K562 (cell line): ENCODE measurements around the gene C4BPB. TPM values are rescaled to one million over a fixed set of nuclear protein-coding genes. Genes with fewer than 3 reads are reported as not detected.

ENCODE experiments used
- BACH1 ChIP-seq: fragments of 200-800 bp; sonication (Bioruptor generic); IDR thresholded peaks from 2 replicates; pipeline ENCODE4 v1.6.1; 2016; ENCODE audit warnings: missing genetic modification characterization, missing compliant biosample characterization
- CREM ChIP-seq: IDR thresholded peaks from 2 replicates; pipeline ENCODE4 v1.6.1; 2014; ENCODE audit warnings: antibody characterized with exemption, low read depth
- CXXC5 ChIP-seq: fragments of 250-450 bp; sonication (Bioruptor Pico); IDR thresholded peaks from 2 replicates; pipeline ENCODE4 v1.8.0; 2022; ENCODE audit warnings: inconsistent platforms, mild to moderate bottlenecking, moderate library complexity
- HDAC8 ChIP-seq: fragments of 450-650 bp; IDR thresholded peaks from 2 replicates; pipeline ENCODE4 v1.6.1; 2016; ENCODE audit warnings: mild to moderate bottlenecking, missing genetic modification characterization, moderate library complexity, missing compliant biosample characterization
- MTA1 ChIP-seq: fragments of 450-650 bp; IDR thresholded peaks from 2 replicates; pipeline ENCODE4 v1.6.1; 2017; ENCODE audit warnings: borderline replicate concordance
- NR4A1 ChIP-seq, 2 experiments: fragments of 250-450 bp in 1 of 2; fragments of 450-650 bp in 1 of 2; sonication (Bioruptor Pico) in 1 of 2; IDR thresholded peaks; 2 replicates each; pipeline versions ENCODE4 v1.4.0 to v1.6.1; 2016 to 2020; ENCODE audit warnings: mild to moderate bottlenecking in 2 of 2, missing compliant biosample characterization in 1 of 2, missing genetic modification characterization in 1 of 2, moderate library complexity in 1 of 2
- PHF20 ChIP-seq: fragments of 450-650 bp; IDR thresholded peaks from 2 replicates; pipeline ENCODE4 v1.6.1; 2018; ENCODE audit not compliant: partially characterized antibody
- RBM25 ChIP-seq: fragments of 200-400 bp; formaldehyde crosslinking; IDR thresholded peaks from 2 replicates; pipeline ENCODE4 v1.6.1; 2018; ENCODE audit warnings: low read length, low read depth, moderate library complexity; ENCODE audit not compliant: severe bottlenecking
- ZNF311 ChIP-seq: fragments of 250-450 bp; sonication (Bioruptor Pico); IDR thresholded peaks from 2 replicates; pipeline ENCODE4 v1.4.0; 2020; ENCODE audit warnings: mild to moderate bottlenecking, moderate library complexity
- ZNF695 ChIP-seq: fragments of 450-650 bp; formaldehyde crosslinking; IDR thresholded peaks from 2 replicates; pipeline ENCODE4 v1.4.0; 2020; ENCODE audit warnings: mild to moderate bottlenecking, moderate library complexity
- polyA plus RNA-seq, 8 experiments: library from polyadenylated mRNA; depleted of rRNA in 4 of 8; stranded (reverse) in 5 of 8; unstranded in 3 of 8; fragments of >200 nt; fragmentation: Nextera tagmentation in 2 of 8; fragmentation: Illumina TruSeq in 1 of 8; extraction: Ambion mirVana in 2 of 8; extraction: Trizol in 1 of 8; gene quantifications; 2 replicates each; pipeline versions ENCODE4 v1.2.1 to v1.2.3, GENCODE V29; 2011 to 2014; ENCODE audit warnings: inconsistent platforms in 1 of 8, missing spikeins in 1 of 8
- total RNA-seq, 7 experiments: library from RNA; depleted of rRNA in 6 of 7; stranded (reverse); fragments of >200 nt in 6 of 7; fragmentation: Illumina TruSeq in 2 of 7; extraction: Trizol in 2 of 7; gene quantifications; 2 replicates each; pipeline versions ENCODE4 v1.2.1 to v1.2.3, GENCODE V29; 2011 to 2021; ENCODE audit warnings: low replicate concordance in 1 of 7
- TF ChIP-seq, protein P1 (sequence below): sonication (generic); formaldehyde crosslinking; IDR thresholded peaks from 2 replicates; pipeline ENCODE4 v1.8.0; 2022; ENCODE audit warnings: mild to moderate bottlenecking, missing genetic modification reagents
- TF ChIP-seq, protein P2 (sequence below): fragments of 450-650 bp; IDR thresholded peaks from 2 replicates; pipeline ENCODE4 v1.6.1; 2014; ENCODE audit warnings: low read depth, mild to moderate bottlenecking, moderate library complexity, borderline replicate concordance
- TF ChIP-seq, protein P3 (sequence below), 2 experiments: fragments of 150-350 bp in 1 of 2; IDR thresholded peaks; 2 replicates each; pipeline ENCODE4 v1.6.1; 2012 to 2016; ENCODE audit warnings: low read depth in 2 of 2, low read length in 2 of 2, mild to moderate bottlenecking in 1 of 2, moderate library complexity in 1 of 2
- TF ChIP-seq, protein P4 (sequence below): sonication (generic); formaldehyde crosslinking; IDR thresholded peaks from 2 replicates; pipeline ENCODE4 v1.8.0; 2022; ENCODE audit warnings: missing genetic modification reagents, mild to moderate bottlenecking, borderline replicate concordance

Gene C4BPB
- total and polyA plus RNA-seq, 9 of the 15 experiments (the other 6 are each of a cell fraction or from before 2014, with no cell fraction given): not detected

DNA sequence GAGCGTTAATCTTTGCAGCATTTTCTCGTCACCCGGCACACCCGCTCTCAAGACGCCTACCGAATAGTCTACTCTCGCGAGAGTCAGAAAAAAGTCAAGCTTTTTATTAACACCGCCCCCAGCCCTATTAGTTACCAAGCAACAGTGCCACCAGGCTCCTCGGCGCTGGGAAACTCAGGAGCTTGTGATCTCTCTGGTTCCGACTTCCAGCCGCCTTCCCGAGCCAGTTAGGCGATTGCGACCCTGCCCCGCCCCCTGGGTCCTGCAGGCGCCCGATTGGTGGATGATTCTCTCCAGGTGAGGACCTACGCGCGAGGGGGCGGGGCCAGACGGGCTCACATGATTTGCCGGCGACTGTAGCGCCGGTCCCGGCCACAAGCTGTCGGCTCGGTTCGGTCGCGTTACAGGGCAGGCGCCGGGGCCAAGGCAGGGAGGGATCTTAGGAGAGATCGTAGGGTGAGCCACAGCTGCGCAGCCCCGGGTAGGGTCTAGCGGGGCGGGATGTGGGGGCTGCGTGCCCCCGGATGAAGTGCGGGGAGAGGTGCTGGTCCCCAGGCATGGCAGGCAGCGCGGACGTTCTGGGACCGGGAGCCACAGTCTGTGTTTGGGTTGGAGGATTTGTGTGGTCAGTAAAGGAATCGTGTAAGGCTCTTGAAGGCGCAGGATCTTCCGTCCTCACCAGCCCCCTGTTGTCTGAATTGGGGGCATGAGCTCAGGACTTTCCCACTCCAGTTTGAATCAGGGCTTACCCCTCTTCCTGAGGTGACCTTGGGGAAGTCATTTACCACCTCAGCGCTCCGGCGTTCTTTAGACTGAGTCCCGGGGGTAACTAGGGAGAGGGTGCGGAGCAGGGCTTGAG, 35.5 kb upstream of the C4BPB start, which contains the start of gene PFKFB2 (continued):
- TF ChIP-seq HDAC8 (peak; percentile 64; the same call in 1 of the 2 replicates), ZNF311 (no peak), ZNF695 (CRISPR knock-in tag) (no peak), BACH1 (tag) (no peak), CREM (peak; percentile 83), MTA1 (0 out of 2 replicates have a peak, but pooled peaks have one; percentile 23), CXXC5 (CRISPR knock-in tag) (peak; percentile 88), RBM25 (peak; percentile 92), PHF20 (peak; percentile 77), NR4A1 (CRISPR knock-in tag; IDR thresholded peaks at IDR 0.05) (peak; percentile 22; the same call in 1 of the 2 replicates), NR4A1 (tag; IDR thresholded peaks at IDR 0.05) (0 out of 2 replicates have a peak, but pooled peaks have one; percentile 25)
- TF ChIP-seq, protein P1, sequence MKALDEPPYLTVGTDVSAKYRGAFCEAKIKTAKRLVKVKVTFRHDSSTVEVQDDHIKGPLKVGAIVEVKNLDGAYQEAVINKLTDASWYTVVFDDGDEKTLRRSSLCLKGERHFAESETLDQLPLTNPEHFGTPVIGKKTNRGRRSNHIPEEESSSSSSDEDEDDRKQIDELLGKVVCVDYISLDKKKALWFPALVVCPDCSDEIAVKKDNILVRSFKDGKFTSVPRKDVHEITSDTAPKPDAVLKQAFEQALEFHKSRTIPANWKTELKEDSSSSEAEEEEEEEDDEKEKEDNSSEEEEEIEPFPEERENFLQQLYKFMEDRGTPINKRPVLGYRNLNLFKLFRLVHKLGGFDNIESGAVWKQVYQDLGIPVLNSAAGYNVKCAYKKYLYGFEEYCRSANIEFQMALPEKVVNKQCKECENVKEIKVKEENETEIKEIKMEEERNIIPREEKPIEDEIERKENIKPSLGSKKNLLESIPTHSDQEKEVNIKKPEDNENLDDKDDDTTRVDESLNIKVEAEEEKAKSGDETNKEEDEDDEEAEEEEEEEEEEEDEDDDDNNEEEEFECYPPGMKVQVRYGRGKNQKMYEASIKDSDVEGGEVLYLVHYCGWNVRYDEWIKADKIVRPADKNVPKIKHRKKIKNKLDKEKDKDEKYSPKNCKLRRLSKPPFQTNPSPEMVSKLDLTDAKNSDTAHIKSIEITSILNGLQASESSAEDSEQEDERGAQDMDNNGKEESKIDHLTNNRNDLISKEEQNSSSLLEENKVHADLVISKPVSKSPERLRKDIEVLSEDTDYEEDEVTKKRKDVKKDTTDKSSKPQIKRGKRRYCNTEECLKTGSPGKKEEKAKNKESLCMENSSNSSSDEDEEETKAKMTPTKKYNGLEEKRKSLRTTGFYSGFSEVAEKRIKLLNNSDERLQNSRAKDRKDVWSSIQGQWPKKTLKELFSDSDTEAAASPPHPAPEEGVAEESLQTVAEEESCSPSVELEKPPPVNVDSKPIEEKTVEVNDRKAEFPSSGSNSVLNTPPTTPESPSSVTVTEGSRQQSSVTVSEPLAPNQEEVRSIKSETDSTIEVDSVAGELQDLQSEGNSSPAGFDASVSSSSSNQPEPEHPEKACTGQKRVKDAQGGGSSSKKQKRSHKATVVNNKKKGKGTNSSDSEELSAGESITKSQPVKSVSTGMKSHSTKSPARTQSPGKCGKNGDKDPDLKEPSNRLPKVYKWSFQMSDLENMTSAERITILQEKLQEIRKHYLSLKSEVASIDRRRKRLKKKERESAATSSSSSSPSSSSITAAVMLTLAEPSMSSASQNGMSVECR (CRISPR knock-in tag): no peak
- TF ChIP-seq, protein P2, sequence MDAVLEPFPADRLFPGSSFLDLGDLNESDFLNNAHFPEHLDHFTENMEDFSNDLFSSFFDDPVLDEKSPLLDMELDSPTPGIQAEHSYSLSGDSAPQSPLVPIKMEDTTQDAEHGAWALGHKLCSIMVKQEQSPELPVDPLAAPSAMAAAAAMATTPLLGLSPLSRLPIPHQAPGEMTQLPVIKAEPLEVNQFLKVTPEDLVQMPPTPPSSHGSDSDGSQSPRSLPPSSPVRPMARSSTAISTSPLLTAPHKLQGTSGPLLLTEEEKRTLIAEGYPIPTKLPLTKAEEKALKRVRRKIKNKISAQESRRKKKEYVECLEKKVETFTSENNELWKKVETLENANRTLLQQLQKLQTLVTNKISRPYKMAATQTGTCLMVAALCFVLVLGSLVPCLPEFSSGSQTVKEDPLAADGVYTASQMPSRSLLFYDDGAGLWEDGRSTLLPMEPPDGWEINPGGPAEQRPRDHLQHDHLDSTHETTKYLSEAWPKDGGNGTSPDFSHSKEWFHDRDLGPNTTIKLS: peak; percentile 91
- TF ChIP-seq, protein P3, sequence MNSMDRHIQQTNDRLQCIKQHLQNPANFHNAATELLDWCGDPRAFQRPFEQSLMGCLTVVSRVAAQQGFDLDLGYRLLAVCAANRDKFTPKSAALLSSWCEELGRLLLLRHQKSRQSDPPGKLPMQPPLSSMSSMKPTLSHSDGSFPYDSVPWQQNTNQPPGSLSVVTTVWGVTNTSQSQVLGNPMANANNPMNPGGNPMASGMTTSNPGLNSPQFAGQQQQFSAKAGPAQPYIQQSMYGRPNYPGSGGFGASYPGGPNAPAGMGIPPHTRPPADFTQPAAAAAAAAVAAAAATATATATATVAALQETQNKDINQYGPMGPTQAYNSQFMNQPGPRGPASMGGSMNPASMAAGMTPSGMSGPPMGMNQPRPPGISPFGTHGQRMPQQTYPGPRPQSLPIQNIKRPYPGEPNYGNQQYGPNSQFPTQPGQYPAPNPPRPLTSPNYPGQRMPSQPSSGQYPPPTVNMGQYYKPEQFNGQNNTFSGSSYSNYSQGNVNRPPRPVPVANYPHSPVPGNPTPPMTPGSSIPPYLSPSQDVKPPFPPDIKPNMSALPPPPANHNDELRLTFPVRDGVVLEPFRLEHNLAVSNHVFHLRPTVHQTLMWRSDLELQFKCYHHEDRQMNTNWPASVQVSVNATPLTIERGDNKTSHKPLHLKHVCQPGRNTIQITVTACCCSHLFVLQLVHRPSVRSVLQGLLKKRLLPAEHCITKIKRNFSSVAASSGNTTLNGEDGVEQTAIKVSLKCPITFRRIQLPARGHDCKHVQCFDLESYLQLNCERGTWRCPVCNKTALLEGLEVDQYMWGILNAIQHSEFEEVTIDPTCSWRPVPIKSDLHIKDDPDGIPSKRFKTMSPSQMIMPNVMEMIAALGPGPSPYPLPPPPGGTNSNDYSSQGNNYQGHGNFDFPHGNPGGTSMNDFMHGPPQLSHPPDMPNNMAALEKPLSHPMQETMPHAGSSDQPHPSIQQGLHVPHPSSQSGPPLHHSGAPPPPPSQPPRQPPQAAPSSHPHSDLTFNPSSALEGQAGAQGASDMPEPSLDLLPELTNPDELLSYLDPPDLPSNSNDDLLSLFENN (IDR thresholded peaks at IDR 0.05; ENCODE audit: low read depth in 2 of 2, low read length in 2 of 2): peak in 1 of 2 experiments; percentile 74; a peak in 2 of 4 replicates
- TF ChIP-seq, protein P4, sequence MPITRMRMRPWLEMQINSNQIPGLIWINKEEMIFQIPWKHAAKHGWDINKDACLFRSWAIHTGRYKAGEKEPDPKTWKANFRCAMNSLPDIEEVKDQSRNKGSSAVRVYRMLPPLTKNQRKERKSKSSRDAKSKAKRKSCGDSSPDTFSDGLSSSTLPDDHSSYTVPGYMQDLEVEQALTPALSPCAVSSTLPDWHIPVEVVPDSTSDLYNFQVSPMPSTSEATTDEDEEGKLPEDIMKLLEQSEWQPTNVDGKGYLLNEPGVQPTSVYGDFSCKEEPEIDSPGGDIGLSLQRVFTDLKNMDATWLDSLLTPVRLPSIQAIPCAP: no peak
